ENCODE results near the gene KHSRP. TPM values are rescaled to one million over a fixed set of nuclear protein-coding genes. Genes with fewer than 3 reads are reported as not detected.

The KHSRP gene
- total and polyA plus RNA-seq, 2 of the 13 experiments (the other 11 are each of a cell fraction or from before 2014, with no cell fraction given), result 72.1 to 129 TPM

DNA sequence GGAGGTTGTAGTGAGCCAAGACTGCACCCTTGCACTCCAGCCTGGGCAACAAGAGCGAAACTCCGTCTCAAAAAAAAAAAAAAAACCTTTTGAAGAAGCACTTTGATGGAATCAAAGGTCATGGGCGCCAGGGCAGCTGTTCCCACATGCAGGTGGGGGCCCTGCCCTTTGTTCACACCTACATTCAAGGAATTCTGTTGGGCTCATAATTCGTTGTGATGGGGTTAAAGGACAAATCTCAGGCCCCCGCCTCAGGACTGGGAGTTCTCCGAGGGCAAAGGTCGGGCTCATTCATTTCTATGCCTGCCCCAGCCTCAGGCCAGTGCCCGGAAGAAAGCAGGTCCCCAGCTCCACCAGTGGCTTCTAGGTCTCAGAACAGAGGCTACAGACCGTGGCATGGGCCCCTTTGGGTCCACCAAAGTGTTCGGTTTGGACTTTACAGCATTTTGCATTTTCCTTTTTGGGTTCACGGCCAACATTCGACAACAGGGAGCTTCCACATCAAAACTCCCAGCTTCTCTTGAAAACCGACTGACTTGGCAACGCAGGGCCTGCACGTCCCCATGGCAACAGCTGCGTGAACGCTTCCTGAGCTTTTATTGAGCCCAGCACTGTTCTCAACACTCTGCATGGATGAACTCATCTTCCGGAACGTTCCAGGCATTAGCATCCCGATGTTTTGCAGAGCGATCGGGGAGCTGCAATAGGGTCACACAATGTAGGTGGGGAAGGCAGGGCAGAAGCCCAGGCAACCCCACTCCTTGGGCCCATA lies 21.6 kb downstream of the KHSRP start (continued):
- TF ChIP-seq, protein P1, sequence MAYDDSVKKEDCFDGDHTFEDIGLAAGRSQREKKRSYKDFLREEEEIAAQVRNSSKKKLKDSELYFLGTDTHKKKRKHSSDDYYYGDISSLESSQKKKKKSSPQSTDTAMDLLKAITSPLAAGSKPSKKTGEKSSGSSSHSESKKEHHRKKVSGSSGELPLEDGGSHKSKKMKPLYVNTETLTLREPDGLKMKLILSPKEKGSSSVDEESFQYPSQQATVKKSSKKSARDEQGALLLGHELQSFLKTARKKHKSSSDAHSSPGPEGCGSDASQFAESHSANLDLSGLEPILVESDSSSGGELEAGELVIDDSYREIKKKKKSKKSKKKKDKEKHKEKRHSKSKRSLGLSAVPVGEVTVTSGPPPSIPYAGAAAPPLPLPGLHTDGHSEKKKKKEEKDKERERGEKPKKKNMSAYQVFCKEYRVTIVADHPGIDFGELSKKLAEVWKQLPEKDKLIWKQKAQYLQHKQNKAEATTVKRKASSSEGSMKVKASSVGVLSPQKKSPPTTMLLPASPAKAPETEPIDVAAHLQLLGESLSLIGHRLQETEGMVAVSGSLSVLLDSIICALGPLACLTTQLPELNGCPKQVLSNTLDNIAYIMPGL (CRISPR knock-in tag; IDR thresholded peaks at IDR 0.05; ENCODE audit: borderline replicate concordance in 1 of 2, low read depth in 1 of 2), result 0 out of 4 replicates have a peak, but pooled peaks of 1 of the 2 experiments have one; percentile 33
- TF ChIP-seq NFE2L1 (CRISPR knock-in tag; IDR thresholded peaks at IDR 0.05; ENCODE audit: borderline replicate concordance) (0 out of 2 replicates have a peak, but pooled peaks have one; percentile 43), ZNF431 (CRISPR knock-in tag; IDR thresholded peaks at IDR 0.05; ENCODE audit: borderline replicate concordance, low read depth) (no peak), SATB2 (CRISPR knock-in tag; IDR thresholded peaks at IDR 0.05) (no peak), NR2F2 (IDR thresholded peaks at IDR 0.05; ENCODE audit: borderline replicate concordance, low read depth) (peak; percentile 81), ZNF263 (CRISPR knock-in tag; IDR thresholded peaks at IDR 0.05) (no peak), RFXANK (CRISPR knock-in tag; IDR thresholded peaks at IDR 0.05) (peak; percentile 96), ZBTB42 (CRISPR knock-in tag; IDR thresholded peaks at IDR 0.05) (no peak), ZNF101 (CRISPR knock-in tag; IDR thresholded peaks at IDR 0.05; ENCODE audit: borderline replicate concordance, low read depth) (no peak), ZNF510 (CRISPR knock-in tag; IDR thresholded peaks at IDR 0.05; ENCODE audit: low read depth) (0 out of 2 replicates have a peak, but pooled peaks have one; percentile 36), ZNF383 (CRISPR knock-in tag; IDR thresholded peaks at IDR 0.05; ENCODE audit: borderline replicate concordance) (no peak), NR2F6 (IDR thresholded peaks at IDR 0.05) (peak; percentile 94), NR2F6 (CRISPR knock-in tag; IDR thresholded peaks at IDR 0.05) (peak; percentile 85)
- TF ChIP-seq, protein P2, sequence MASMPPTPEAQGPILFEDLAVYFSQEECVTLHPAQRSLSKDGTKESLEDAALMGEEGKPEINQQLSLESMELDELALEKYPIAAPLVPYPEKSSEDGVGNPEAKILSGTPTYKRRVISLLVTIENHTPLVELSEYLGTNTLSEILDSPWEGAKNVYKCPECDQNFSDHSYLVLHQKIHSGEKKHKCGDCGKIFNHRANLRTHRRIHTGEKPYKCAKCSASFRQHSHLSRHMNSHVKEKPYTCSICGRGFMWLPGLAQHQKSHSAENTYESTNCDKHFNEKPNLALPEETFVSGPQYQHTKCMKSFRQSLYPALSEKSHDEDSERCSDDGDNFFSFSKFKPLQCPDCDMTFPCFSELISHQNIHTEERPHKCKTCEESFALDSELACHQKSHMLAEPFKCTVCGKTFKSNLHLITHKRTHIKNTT (CRISPR knock-in tag; IDR thresholded peaks at IDR 0.05), result no peak
- TF ChIP-seq, protein P3, sequence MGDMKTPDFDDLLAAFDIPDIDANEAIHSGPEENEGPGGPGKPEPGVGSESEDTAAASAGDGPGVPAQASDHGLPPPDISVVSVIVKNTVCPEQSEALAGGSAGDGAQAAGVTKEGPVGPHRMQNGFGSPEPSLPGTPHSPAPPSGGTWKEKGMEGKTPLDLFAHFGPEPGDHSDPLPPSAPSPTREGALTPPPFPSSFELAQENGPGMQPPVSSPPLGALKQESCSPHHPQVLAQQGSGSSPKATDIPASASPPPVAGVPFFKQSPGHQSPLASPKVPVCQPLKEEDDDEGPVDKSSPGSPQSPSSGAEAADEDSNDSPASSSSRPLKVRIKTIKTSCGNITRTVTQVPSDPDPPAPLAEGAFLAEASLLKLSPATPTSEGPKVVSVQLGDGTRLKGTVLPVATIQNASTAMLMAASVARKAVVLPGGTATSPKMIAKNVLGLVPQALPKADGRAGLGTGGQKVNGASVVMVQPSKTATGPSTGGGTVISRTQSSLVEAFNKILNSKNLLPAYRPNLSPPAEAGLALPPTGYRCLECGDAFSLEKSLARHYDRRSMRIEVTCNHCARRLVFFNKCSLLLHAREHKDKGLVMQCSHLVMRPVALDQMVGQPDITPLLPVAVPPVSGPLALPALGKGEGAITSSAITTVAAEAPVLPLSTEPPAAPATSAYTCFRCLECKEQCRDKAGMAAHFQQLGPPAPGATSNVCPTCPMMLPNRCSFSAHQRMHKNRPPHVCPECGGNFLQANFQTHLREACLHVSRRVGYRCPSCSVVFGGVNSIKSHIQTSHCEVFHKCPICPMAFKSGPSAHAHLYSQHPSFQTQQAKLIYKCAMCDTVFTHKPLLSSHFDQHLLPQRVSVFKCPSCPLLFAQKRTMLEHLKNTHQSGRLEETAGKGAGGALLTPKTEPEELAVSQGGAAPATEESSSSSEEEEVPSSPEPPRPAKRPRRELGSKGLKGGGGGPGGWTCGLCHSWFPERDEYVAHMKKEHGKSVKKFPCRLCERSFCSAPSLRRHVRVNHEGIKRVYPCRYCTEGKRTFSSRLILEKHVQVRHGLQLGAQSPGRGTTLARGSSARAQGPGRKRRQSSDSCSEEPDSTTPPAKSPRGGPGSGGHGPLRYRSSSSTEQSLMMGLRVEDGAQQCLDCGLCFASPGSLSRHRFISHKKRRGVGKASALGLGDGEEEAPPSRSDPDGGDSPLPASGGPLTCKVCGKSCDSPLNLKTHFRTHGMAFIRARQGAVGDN (CRISPR knock-in tag; IDR thresholded peaks at IDR 0.05), result peak; percentile 65
- TF ChIP-seq, protein P4, sequence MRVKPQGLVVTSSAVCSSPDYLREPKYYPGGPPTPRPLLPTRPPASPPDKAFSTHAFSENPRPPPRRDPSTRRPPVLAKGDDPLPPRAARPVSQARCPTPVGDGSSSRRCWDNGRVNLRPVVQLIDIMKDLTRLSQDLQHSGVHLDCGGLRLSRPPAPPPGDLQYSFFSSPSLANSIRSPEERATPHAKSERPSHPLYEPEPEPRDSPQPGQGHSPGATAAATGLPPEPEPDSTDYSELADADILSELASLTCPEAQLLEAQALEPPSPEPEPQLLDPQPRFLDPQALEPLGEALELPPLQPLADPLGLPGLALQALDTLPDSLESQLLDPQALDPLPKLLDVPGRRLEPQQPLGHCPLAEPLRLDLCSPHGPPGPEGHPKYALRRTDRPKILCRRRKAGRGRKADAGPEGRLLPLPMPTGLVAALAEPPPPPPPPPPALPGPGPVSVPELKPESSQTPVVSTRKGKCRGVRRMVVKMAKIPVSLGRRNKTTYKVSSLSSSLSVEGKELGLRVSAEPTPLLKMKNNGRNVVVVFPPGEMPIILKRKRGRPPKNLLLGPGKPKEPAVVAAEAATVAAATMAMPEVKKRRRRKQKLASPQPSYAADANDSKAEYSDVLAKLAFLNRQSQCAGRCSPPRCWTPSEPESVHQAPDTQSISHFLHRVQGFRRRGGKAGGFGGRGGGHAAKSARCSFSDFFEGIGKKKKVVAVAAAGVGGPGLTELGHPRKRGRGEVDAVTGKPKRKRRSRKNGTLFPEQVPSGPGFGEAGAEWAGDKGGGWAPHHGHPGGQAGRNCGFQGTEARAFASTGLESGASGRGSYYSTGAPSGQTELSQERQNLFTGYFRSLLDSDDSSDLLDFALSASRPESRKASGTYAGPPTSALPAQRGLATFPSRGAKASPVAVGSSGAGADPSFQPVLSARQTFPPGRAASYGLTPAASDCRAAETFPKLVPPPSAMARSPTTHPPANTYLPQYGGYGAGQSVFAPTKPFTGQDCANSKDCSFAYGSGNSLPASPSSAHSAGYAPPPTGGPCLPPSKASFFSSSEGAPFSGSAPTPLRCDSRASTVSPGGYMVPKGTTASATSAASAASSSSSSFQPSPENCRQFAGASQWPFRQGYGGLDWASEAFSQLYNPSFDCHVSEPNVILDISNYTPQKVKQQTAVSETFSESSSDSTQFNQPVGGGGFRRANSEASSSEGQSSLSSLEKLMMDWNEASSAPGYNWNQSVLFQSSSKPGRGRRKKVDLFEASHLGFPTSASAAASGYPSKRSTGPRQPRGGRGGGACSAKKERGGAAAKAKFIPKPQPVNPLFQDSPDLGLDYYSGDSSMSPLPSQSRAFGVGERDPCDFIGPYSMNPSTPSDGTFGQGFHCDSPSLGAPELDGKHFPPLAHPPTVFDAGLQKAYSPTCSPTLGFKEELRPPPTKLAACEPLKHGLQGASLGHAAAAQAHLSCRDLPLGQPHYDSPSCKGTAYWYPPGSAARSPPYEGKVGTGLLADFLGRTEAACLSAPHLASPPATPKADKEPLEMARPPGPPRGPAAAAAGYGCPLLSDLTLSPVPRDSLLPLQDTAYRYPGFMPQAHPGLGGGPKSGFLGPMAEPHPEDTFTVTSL (CRISPR knock-in tag; IDR thresholded peaks at IDR 0.05; ENCODE audit: borderline replicate concordance), result no peak
